Ascending aorta (tissue), 2 donors: Measurements from ENCODE around the gene ERICH6B. TPM values are rescaled to one million over a fixed set of nuclear protein-coding genes. Genes with fewer than 3 reads are reported as not detected.

Experiments used
- DNase-seq, 2 donors: peaks; one replicate each; pipeline ENCODE4 v3.0.0-alpha.2; 2019; ENCODE audit warnings: low spot score in 2 of 2
- H3K27ac ChIP-seq, 2 donors: fragments of 200-600 bp; sonication (generic); one replicate each; pipeline ENCODE4 v1.5.1; 2016 to 2017; ENCODE audit warnings: mild to moderate bottlenecking in 1 of 2
- H3K27me3 ChIP-seq: fragments of 200-600 bp; sonication (generic); one replicate; pipeline ENCODE4 v1.5.1; 2017
- H3K36me3 ChIP-seq, 2 donors: fragments of 200-600 bp; sonication (generic); one replicate each; pipeline ENCODE4 v1.5.1; 2016
- H3K4me1 ChIP-seq, 2 donors: fragments of 200-600 bp; sonication (generic); one replicate each; pipeline ENCODE4 v1.5.1; 2016 to 2017; ENCODE audit warnings: mild to moderate bottlenecking in 1 of 2
- H3K4me3 ChIP-seq, 2 donors: fragments of 200-600 bp; sonication (generic); one replicate each; pipeline ENCODE4 v1.5.1; 2016 to 2017; ENCODE audit warnings: mild to moderate bottlenecking in 1 of 2
- H3K9me3 ChIP-seq, 2 donors: fragments of 200-600 bp; sonication (generic); one replicate each; pipeline ENCODE4 v1.5.1; 2016
- CTCF ChIP-seq, 3 experiments: fragments of 200-600 bp in 2 of 3; fragments of 450-650 bp in 1 of 3; sonication (generic) in 2 of 3; IDR thresholded peaks; one replicate each; pipeline ENCODE4 v1.5.1; 2016 to 2019; ENCODE audit warnings: antibody characterized with exemption in 3 of 3, mild to moderate bottlenecking in 1 of 3, moderate library complexity in 1 of 3
- intact Hi-C: fragments of 100-400 bp; cut with DNase I; formaldehyde crosslinking; loops from one replicate; pipeline ENCODE4 v1.15.1; 2023
- total RNA-seq: library from RNA; depleted of rRNA; stranded (reverse); fragments of >200 nt; gene quantifications from one replicate; pipeline ENCODE4 v1.1.0, GENCODE V29; 2016

ERICH6B gene
- total RNA-seq, 1 donor from 2014 or later, result not detected

GRCh38 chr13:45590066-45590465, 25.5 kb downstream of the ERICH6B start:
- no peak for DNase-seq
- Histone ChIP-seq H3K27ac (no peak overlapping the region), H3K4me3 (no peak overlapping the region), H3K27me3 (no peaks in the 10 kb centered on the region), H3K36me3 (no peaks in the 10 kb centered on the region), H3K4me1 (no peaks in the 10 kb centered on the region), H3K9me3 (no peaks in the 10 kb centered on the region)
- TF ChIP-seq CTCF (IDR thresholded peaks at IDR 0.05), result no peak
- intact Hi-C loops, result no loop called here

- intact Hi-C loops, result no loop called here
- no peak for TF ChIP-seq CTCF (IDR thresholded peaks at IDR 0.05)
These were observed 27.6 kb downstream of the ERICH6B start for GRCh38 chr13:45587897-45588296.

GRCh38 chr13:45584816-45585215, 30.7 kb downstream of the ERICH6B start:
- Histone ChIP-seq H3K4me1 (no peaks in the 10 kb centered on the region), H3K27me3 (no peaks in the 10 kb centered on the region), H3K9me3 (no peaks in the 10 kb centered on the region), H3K4me3 (no peak overlapping the region), H3K36me3 (no peaks in the 10 kb centered on the region), H3K27ac (no peak overlapping the region)
- TF ChIP-seq CTCF (IDR thresholded peaks at IDR 0.05), result no peak
- no peak for DNase-seq
- intact Hi-C loops, result no loop called here

More at GRCh38 chr13:45587897-45588296, 27.6 kb downstream of the ERICH6B start:
- H3K9me3 ChIP-seq, result no peaks in the 10 kb centered on the region
- no peaks in the 10 kb centered on the region for H3K27me3 ChIP-seq
- H3K4me1 ChIP-seq, result no peaks in the 10 kb centered on the region
- no peak overlapping the region for H3K27ac ChIP-seq
- no peak overlapping the region for H3K4me3 ChIP-seq
- H3K36me3 ChIP-seq, result no peaks in the 10 kb centered on the region
- no peak for DNase-seq

- intact Hi-C loops, result no loop called here
- Histone ChIP-seq H3K27ac (no peak overlapping the region), H3K27me3 (no peaks in the 10 kb centered on the region), H3K4me1 (no peaks in the 10 kb centered on the region), H3K4me3 (no peak overlapping the region), H3K9me3 (no peaks in the 10 kb centered on the region), H3K36me3 (no peaks in the 10 kb centered on the region)
- no peak for DNase-seq
- TF ChIP-seq CTCF (IDR thresholded peaks at IDR 0.05), result no peak
These were observed 33.0 kb downstream of the ERICH6B start for GRCh38 chr13:45582408-45583076.

GRCh38 chr13:45576466-45576865, 39.1 kb downstream of the ERICH6B start:
- H3K36me3 ChIP-seq, result no peaks in the 10 kb centered on the region
- no peaks in the 10 kb centered on the region for H3K27me3 ChIP-seq
- no peak for TF ChIP-seq CTCF (IDR thresholded peaks at IDR 0.05)
- intact Hi-C loops, result no loop called here
- H3K4me3 ChIP-seq, result no peak overlapping the region
- no peak for DNase-seq
- H3K27ac ChIP-seq, result no peak overlapping the region
- no peaks in the 10 kb centered on the region for H3K9me3 ChIP-seq
- H3K4me1 ChIP-seq, result no peaks in the 10 kb centered on the region

GRCh38 chr13:45575830-45576180, 39.7 kb downstream of the ERICH6B start:
- intact Hi-C loops, result no loop called here
- TF ChIP-seq CTCF (IDR thresholded peaks at IDR 0.05), result no peak
- Histone ChIP-seq H3K9me3 (no peaks in the 10 kb centered on the region), H3K4me3 (no peak overlapping the region), H3K36me3 (no peaks in the 10 kb centered on the region), H3K27me3 (no peaks in the 10 kb centered on the region), H3K27ac (no peak overlapping the region), H3K4me1 (no peaks in the 10 kb centered on the region)
- DNase-seq, result no peak
